HAP-1 (cell line): ENCODE results near the gene AVPR1B.

Source experiments
- DNase-seq, 2 experiments: peaks; one replicate each; pipeline ENCODE4 v3.0.0-alpha.2; 2016 to 2020; ENCODE audit warnings: low spot score in 2 of 2
- H3K27me3 ChIP-seq: fragments of 250-450 bp; sonication (Bioruptor Pico); 2 replicates; pipeline ENCODE4 v1.5.1; 2020; ENCODE audit warnings: low read depth, mild to moderate bottlenecking, moderate library complexity
- H3K36me3 ChIP-seq: fragments of 250-450 bp; sonication (Bioruptor Pico); replicated peaks from 2 replicates; pipeline ENCODE4 v1.5.1; 2020; ENCODE audit warnings: mild to moderate bottlenecking
- H3K4me1 ChIP-seq: fragments of 250-450 bp; sonication (Bioruptor Pico); 2 replicates; pipeline ENCODE4 v1.5.1; 2020; ENCODE audit warnings: mild to moderate bottlenecking
- H3K4me3 ChIP-seq: fragments of 250-450 bp; sonication (Bioruptor Pico); 2 replicates; pipeline ENCODE4 v1.5.1; 2020; ENCODE audit warnings: mild to moderate bottlenecking, moderate library complexity
- H3K9me3 ChIP-seq: fragments of 250-450 bp; sonication (Bioruptor Pico); 2 replicates; pipeline ENCODE4 v1.5.1; 2020; ENCODE audit warnings: mild to moderate bottlenecking, moderate library complexity
- in situ Hi-C: fragments of 300-500 bp; cut with MboI; formaldehyde crosslinking; loops from 3 replicates; pipeline ENCODE4 v1.14.3; 2020; ENCODE audit warnings: low sequenced_read_pairs, inconsistent platforms, mixed read lengths

The AVPR1B gene, protein sequence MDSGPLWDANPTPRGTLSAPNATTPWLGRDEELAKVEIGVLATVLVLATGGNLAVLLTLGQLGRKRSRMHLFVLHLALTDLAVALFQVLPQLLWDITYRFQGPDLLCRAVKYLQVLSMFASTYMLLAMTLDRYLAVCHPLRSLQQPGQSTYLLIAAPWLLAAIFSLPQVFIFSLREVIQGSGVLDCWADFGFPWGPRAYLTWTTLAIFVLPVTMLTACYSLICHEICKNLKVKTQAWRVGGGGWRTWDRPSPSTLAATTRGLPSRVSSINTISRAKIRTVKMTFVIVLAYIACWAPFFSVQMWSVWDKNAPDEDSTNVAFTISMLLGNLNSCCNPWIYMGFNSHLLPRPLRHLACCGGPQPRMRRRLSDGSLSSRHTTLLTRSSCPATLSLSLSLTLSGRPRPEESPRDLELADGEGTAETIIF

DNA sequence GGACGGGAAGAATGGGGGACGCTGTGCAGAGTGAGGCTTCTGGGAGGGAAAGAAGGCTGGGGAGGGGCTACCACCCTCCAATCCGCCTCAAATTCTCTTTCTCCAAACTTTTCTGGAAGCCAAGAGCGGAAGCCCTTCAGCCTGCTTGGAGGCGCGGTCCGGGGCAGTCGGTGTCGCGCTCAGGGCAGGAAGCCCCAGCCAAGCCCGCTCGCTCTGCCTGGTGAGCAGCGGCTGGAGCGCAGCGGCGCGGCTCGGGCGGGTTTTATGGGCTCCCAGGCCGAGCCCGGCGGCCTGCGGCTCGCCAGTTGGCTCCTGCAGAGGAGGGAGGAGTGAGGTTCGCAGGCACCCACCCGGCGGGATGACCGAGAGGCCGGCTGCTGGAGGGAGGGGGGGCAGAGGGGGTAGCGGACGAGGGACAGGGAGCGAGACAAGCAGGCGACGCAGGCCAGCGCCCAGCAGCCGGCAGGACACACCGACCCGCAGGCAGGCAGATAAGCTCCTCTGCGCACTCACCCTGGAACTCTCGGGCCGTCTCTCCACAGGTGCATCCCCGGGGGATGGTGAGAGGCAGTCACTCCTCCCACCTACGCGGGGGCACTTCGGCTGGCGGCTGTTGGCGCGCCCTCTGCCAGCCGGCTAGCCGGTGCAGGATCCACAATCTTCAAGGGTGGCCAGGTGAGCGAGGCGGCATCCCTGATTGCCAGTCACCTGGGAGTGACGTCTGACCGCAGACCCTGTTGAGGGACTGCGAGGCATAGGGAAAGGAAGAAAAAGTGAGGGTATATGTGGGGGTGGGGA, at the start of gene AVPR1B:
Gene AVPR1B (minus strand): TSS at position 238 of the 798 bp plus-strand sequence. CDS start 498 bp downstream, outside the sequence.
- in situ Hi-C loops, result no loop called here

DNA sequence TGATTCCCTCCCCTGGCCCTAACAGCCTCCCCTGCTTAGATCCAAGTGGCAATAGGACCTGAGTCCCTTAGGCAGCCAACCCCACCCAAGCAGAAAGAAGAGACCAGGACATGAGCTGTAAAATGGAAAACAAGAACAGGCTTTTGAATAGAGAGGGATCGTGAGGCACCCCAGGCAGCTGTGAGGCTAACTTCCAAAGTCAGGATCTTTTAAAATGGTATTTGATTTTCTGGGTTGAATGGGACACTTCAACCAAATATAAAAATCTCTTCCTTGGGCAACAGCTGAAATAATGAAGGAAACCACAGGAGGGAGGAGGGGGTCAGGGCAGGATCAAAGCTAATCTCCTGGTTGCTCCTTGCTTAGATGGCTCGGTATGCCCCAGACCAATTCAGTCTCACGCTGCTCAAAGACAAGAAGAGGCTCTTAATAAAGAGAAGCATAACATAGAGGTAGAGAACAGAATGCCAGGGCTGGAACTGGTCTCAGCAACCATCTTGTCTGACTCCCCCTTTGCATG, 28.6 kb upstream of the AVPR1B start:
- H3K27me3 ChIP-seq, result peaks cover 2% of the 10 kb centered on the region; the same call in 1 of the 2 replicates
- in situ Hi-C loops, result no loop called here

More for the DNA sequence above, at the start of gene AVPR1B:
- no peaks in the 10 kb centered on the region for H3K36me3 ChIP-seq
- H3K4me1 ChIP-seq, result 0 out of 2 replicates have a peak, but pooled peaks cover 3% of the 10 kb centered on the region
- H3K4me3 ChIP-seq, result peak within 1 kb of the TSS; percentile 25
- H3K27me3 ChIP-seq, result peaks cover 6% of the 10 kb centered on the region; the same call in 1 of the 2 replicates
- H3K9me3 ChIP-seq, result no peaks in the 10 kb centered on the region
- DNase-seq, result peak in 1 of 2 experiments; percentile 59

DNA sequence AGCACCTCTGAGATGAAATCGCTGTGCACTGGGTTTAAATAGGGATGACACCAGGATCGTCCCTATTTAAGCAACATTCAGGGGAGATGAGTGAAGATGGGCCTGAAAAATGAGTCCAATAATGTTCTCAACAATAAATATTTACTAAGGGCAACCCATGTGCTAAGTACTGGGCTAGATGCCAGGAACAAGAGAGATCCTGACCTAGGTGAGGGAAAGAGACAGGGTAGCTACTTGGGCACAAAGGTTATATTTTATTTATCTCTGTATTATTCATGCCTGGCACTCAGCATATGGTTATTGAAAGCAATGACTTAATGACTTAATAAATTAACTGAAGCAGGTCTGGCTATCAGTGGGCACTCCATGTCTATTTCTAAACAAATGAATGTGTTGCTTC, 27.4 kb upstream of the AVPR1B start:
- Histone ChIP-seq H3K9me3 (no peaks in the 10 kb centered on the region), H3K4me3 (no peak overlapping the region), H3K4me1 (no peaks in the 10 kb centered on the region), H3K27me3 (peaks cover 2% of the 10 kb centered on the region; the same call in 1 of the 2 replicates), H3K36me3 (no peaks in the 10 kb centered on the region)
- in situ Hi-C loops, result no loop called here
- no peak for DNase-seq

More for the DNA sequence above, 28.6 kb upstream of the AVPR1B start:
- Histone ChIP-seq H3K36me3 (no peaks in the 10 kb centered on the region), H3K4me3 (no peak overlapping the region), H3K4me1 (no peaks in the 10 kb centered on the region), H3K9me3 (no peaks in the 10 kb centered on the region)
- DNase-seq, result no peak

- no peaks in the 10 kb centered on the region for H3K9me3 ChIP-seq
- in situ Hi-C loops, result no loop called here
- no peaks in the 10 kb centered on the region for H3K36me3 ChIP-seq
- H3K4me1 ChIP-seq, result no peaks in the 10 kb centered on the region
- DNase-seq, result no peak
- H3K4me3 ChIP-seq, result no peak overlapping the region
- peaks cover 2% of the 10 kb centered on the region; the same call in 1 of the 2 replicates for H3K27me3 ChIP-seq
Measured at GRCh38 chr1:206143537-206144172, 26.5 kb upstream of the AVPR1B start.

DNA sequence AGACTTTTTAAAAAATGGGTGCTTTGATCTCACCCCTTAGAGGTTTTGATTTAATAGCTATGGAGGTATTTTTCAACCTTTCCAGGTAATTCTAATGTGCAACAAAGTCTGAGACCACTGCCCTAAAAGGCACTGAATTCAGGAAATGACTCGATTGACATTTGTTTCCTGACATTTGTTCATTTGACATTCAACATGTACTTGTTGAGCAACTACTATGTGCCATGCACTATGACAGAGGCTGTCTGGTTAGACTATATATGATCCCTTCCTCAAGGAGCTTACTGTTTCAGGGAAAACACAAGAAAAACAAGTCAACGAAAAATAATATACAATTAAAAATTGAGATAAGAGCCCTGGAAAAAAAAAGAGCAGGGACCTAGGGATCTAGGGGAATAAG, 25.6 kb upstream of the AVPR1B start:
- Histone ChIP-seq H3K9me3 (no peaks in the 10 kb centered on the region), H3K4me3 (no peak overlapping the region), H3K36me3 (no peaks in the 10 kb centered on the region), H3K27me3 (peaks cover 3% of the 10 kb centered on the region; the same call in 1 of the 2 replicates), H3K4me1 (no peaks in the 10 kb centered on the region)
- DNase-seq, result no peak
- in situ Hi-C loops, result no loop called here

DNA sequence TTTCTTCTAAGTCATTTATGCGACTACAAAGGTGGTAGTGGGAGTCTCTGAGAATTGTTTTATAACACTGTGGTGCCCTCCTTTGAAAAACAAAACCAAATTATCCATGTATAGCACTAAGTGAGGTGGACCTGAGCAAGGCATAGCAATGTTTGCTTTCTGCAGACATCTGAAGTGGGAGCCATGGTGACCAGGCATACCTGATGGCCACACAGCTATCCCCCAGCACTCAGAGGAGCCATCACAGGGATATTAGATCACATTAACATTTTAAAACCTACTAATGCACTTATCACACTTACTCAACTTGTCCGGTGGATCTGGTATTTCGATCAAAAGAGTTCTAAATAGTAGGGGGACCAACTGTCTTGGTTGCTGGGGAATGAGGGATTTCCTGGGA, 24.8 kb upstream of the AVPR1B start:
- Histone ChIP-seq H3K9me3 (no peaks in the 10 kb centered on the region), H3K4me3 (no peak overlapping the region), H3K27me3 (peaks cover 5% of the 10 kb centered on the region; the same call in 1 of the 2 replicates), H3K4me1 (no peaks in the 10 kb centered on the region), H3K36me3 (no peaks in the 10 kb centered on the region)
- no peak for DNase-seq
- in situ Hi-C loops, result no loop called here

DNA sequence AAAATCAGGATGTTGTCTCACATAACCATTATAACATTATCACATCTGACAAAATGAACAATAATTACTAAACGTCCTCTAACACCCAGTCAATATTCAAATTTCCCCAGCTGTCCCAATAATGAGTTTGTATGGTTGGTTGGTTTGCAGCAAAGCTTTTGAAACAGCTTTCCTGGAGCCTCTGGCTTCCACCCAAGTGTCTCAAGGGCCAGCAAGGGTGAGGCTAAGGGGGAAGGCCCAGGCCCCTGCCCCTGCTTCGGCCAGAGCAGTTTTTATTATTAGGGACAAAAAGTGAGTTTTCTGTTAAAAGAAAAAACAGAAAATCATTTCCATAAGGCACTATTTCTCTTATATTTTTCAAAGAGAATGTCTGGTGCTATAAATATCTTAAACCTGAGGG, 19.1 kb upstream of the AVPR1B start:
- no peaks in the 10 kb centered on the region for H3K36me3 ChIP-seq
- no peak for DNase-seq

GRCh38 chr1:206135248-206135647, 18.1 kb upstream of the AVPR1B start:
- Histone ChIP-seq H3K4me3 (no peak overlapping the region), H3K9me3 (no peaks in the 10 kb centered on the region), H3K4me1 (no peaks in the 10 kb centered on the region), H3K36me3 (no peaks in the 10 kb centered on the region), H3K27me3 (0 out of 2 replicates have a peak, but pooled peaks cover 2% of the 10 kb centered on the region)
- no peak for DNase-seq
- in situ Hi-C loops, result no loop called here

More for the DNA sequence above, 19.1 kb upstream of the AVPR1B start:
- H3K9me3 ChIP-seq, result no peaks in the 10 kb centered on the region
- peaks cover 2% of the 10 kb centered on the region; the same call in 1 of the 2 replicates for H3K27me3 ChIP-seq
- no peaks in the 10 kb centered on the region for H3K4me1 ChIP-seq
- H3K4me3 ChIP-seq, result no peak overlapping the region
- in situ Hi-C loops, result no loop called here

GRCh38 chr1:206133751-206134415, 16.7 kb upstream of the AVPR1B start:
- in situ Hi-C loops, result no loop called here

DNA sequence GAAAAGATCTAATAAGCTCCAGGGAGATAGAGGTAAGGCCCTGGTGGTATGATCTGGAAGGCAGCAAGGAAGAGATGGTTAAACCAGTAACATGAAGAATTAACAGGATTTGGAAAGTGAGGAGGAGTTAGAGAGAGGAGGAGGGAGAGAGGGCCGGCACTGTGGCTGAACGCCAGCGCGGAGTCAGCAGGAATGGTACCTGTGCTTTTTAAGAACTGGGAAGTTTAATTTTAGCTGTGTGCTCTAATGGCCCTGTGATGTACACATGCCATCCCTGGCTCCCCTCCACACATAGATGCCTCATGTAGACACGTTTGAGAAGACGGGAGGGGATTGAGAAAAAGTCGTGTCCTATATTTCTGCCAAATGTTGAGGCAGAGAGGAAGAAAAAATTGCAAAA, 13.8 kb upstream of the AVPR1B start:
- Histone ChIP-seq H3K4me3 (no peak overlapping the region), H3K4me1 (no peaks in the 10 kb centered on the region), H3K27me3 (no peaks in the 10 kb centered on the region), H3K36me3 (no peaks in the 10 kb centered on the region), H3K9me3 (no peaks in the 10 kb centered on the region)
- in situ Hi-C loops, result no loop called here
- no peak for DNase-seq

More at GRCh38 chr1:206133751-206134415, 16.7 kb upstream of the AVPR1B start:
- no peak for DNase-seq
- Histone ChIP-seq H3K4me3 (no peak overlapping the region), H3K9me3 (no peaks in the 10 kb centered on the region), H3K36me3 (no peaks in the 10 kb centered on the region), H3K27me3 (0 out of 2 replicates have a peak, but pooled peaks cover 2% of the 10 kb centered on the region), H3K4me1 (no peaks in the 10 kb centered on the region)

DNA sequence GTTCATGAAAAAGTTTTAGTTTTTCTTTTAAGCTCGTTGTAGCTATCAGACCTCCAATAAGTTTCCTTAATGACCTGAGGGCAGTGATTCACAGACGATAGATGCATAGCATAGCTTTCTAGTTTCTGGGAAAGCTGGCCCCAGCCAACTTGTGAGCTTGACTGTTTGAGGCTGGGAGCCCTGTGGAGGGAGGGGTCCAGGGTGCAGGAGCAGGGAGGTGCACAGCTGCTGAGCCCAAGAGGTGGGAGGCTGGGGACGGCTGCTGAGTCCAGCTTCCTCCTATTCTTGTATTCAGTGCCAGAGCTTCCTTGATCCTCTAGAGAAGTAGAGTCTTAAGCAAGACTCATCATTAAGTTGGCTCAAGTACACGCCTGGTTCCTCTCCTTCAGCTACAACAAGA, 11.0 kb upstream of the AVPR1B start:
- H3K36me3 ChIP-seq, result no peaks in the 10 kb centered on the region
- no peaks in the 10 kb centered on the region for H3K9me3 ChIP-seq
- H3K4me3 ChIP-seq, result no peak overlapping the region
- in situ Hi-C loops, result no loop called here
- no peaks in the 10 kb centered on the region for H3K27me3 ChIP-seq
- no peak for DNase-seq
- no peaks in the 10 kb centered on the region for H3K4me1 ChIP-seq

DNA sequence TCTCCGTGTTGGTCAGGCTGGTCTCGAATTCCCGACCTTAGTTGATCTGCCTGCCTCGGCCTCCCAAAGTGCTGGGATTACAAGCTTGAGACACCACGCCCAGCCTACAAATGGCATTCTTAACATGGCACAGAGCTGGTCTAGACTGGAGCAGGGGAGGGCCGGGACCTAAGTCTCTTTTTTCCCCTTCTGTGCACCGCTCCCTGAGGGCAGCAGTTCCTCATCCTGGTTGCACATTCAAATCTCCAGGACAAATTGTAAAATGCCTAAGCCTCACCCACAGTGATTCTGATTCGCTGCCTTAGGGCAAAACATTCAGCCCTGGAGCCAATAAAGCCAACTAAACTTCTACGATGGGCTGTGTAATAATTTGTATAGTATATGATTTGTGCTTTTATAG, 10.1 kb upstream of the AVPR1B start:
- no peak for DNase-seq
- H3K27me3 ChIP-seq, result no peaks in the 10 kb centered on the region
- no peak overlapping the region for H3K4me3 ChIP-seq
- no peaks in the 10 kb centered on the region for H3K36me3 ChIP-seq
- in situ Hi-C loops, result no loop called here
- H3K9me3 ChIP-seq, result no peaks in the 10 kb centered on the region
- no peaks in the 10 kb centered on the region for H3K4me1 ChIP-seq

- in situ Hi-C loops, result no loop called here
- no peak for DNase-seq
- Histone ChIP-seq H3K4me1 (no peaks in the 10 kb centered on the region), H3K27me3 (no peaks in the 10 kb centered on the region), H3K9me3 (no peaks in the 10 kb centered on the region), H3K36me3 (no peaks in the 10 kb centered on the region), H3K4me3 (no peak overlapping the region)
Measured at GRCh38 chr1:206125346-206125745, 8.2 kb upstream of the AVPR1B start.
